HepG2 (cell line): Measurements from ENCODE around the gene ADCY7. TPM values are rescaled to one million over a fixed set of nuclear protein-coding genes. Genes with fewer than 3 reads are reported as not detected.

Experiments used
- ATF2 ChIP-seq: sonication (generic); formaldehyde crosslinking; IDR thresholded peaks from 2 replicates; pipeline ENCODE4 v1.4.0; 2020; ENCODE audit warnings: missing genetic modification reagents
- CCDC6 ChIP-seq: sonication (generic); formaldehyde crosslinking; IDR thresholded peaks from 2 replicates; pipeline ENCODE4 v1.8.1; 2022; ENCODE audit warnings: mild to moderate bottlenecking, missing genetic modification reagents, moderate library complexity
- DMTF1 ChIP-seq: sonication (generic); formaldehyde crosslinking; IDR thresholded peaks from 2 replicates; pipeline ENCODE4 v1.4.0; 2020; ENCODE audit warnings: mild to moderate bottlenecking, missing genetic modification reagents
- DNMT3B ChIP-seq: conservative IDR thresholded peaks from 2 replicates; pipeline ENCODE4 v1.6.1; 2016; ENCODE audit warnings: missing biosample characterization, control low read depth
- EED ChIP-seq: sonication (generic); formaldehyde crosslinking; IDR thresholded peaks from 2 replicates; pipeline ENCODE4 v1.5.0; 2020; ENCODE audit warnings: mild to moderate bottlenecking, missing genetic modification reagents
- FOXK1 ChIP-seq: sonication (generic); formaldehyde crosslinking; IDR thresholded peaks from 2 replicates; pipeline ENCODE4 v1.4.0; 2020; ENCODE audit warnings: low read depth, missing genetic modification reagents, borderline replicate concordance
- HOXD1 ChIP-seq: sonication (generic); formaldehyde crosslinking; IDR thresholded peaks from 2 replicates; pipeline ENCODE4 v1.5.0; 2020; ENCODE audit warnings: missing genetic modification reagents
- KDM2A ChIP-seq: sonication (generic); formaldehyde crosslinking; IDR thresholded peaks from 2 replicates; pipeline ENCODE4 v1.4.0; 2020; ENCODE audit warnings: low read depth, missing genetic modification reagents, borderline replicate concordance
- MAFG ChIP-seq: sonication (generic); formaldehyde crosslinking; IDR thresholded peaks from 2 replicates; pipeline ENCODE4 v1.5.1; 2020; ENCODE audit warnings: mild to moderate bottlenecking, missing genetic modification reagents
- MBNL3 ChIP-seq: fragments of 250-450 bp; sonication (Bioruptor Pico); conservative IDR thresholded peaks from 2 replicates; pipeline ENCODE4 v1.8.0; 2022; ENCODE audit warnings: mild to moderate bottlenecking, inconsistent platforms
- MIXL1 ChIP-seq: IDR thresholded peaks from 2 replicates; pipeline ENCODE4 v1.6.1; 2016
- NCOA5 ChIP-seq: sonication (generic); formaldehyde crosslinking; IDR thresholded peaks from 2 replicates; pipeline ENCODE4 v1.4.0; 2020; ENCODE audit warnings: missing genetic modification reagents
- POGZ ChIP-seq: sonication (generic); formaldehyde crosslinking; IDR thresholded peaks from 2 replicates; pipeline ENCODE4 v1.4.0; 2020; ENCODE audit warnings: mild to moderate bottlenecking, missing genetic modification reagents
- POLR2AphosphoS5 ChIP-seq: IDR thresholded peaks from 2 replicates; pipeline ENCODE4 v1.6.1; 2012; ENCODE audit warnings: low read depth, low read length
- REPIN1 ChIP-seq: sonication (generic); formaldehyde crosslinking; IDR thresholded peaks from 2 replicates; pipeline ENCODE4 v1.8.0; 2022; ENCODE audit warnings: missing genetic modification reagents, low read depth, mild to moderate bottlenecking, borderline replicate concordance
- SNRNP70 ChIP-seq: fragments of 200-400 bp; formaldehyde crosslinking; IDR thresholded peaks from 2 replicates; pipeline ENCODE4 v1.6.1; 2017; ENCODE audit warnings: mild to moderate bottlenecking, low read depth, low read length, moderate library complexity
- SP2 ChIP-seq: sonication (generic); formaldehyde crosslinking; IDR thresholded peaks from 2 replicates; pipeline ENCODE4 v1.5.1; 2020; ENCODE audit warnings: mild to moderate bottlenecking, missing genetic modification reagents
- TBX2 ChIP-seq: sonication (generic); formaldehyde crosslinking; IDR thresholded peaks from 2 replicates; pipeline ENCODE4 v1.5.0; 2020; ENCODE audit warnings: missing genetic modification reagents, mild to moderate bottlenecking, borderline replicate concordance
- XBP1 ChIP-seq: sonication (generic); formaldehyde crosslinking; IDR thresholded peaks from 2 replicates; pipeline ENCODE4 v1.5.0; 2020; ENCODE audit warnings: missing genetic modification reagents
- ZNF207 ChIP-seq: fragments of 450-650 bp; IDR thresholded peaks from 2 replicates; pipeline ENCODE4 v1.6.1; 2016; ENCODE audit warnings: antibody characterized with exemption, borderline replicate concordance
- ZNF276 ChIP-seq: sonication (generic); formaldehyde crosslinking; IDR thresholded peaks from 2 replicates; pipeline ENCODE4 v1.4.0; 2020; ENCODE audit warnings: mild to moderate bottlenecking, low read depth, missing genetic modification reagents
- ZNF724P ChIP-seq: sonication (generic); formaldehyde crosslinking; IDR thresholded peaks from 2 replicates; pipeline ENCODE4 v1.8.0; 2022; ENCODE audit warnings: missing genetic modification reagents, borderline replicate concordance
- polyA plus RNA-seq, 8 experiments: library from polyadenylated mRNA; depleted of rRNA in 3 of 8; stranded (reverse) in 7 of 8; unstranded in 1 of 8; fragments of >200 nt; fragmentation: Illumina TruSeq in 4 of 8; extraction: Trizol in 4 of 8; gene quantifications; 2 replicates each; pipeline versions ENCODE4 v1.2.1 to v1.2.3, GENCODE V29; 2011 to 2016; ENCODE audit warnings: low read depth in 4 of 8, missing spikeins in 1 of 8, mixed read lengths in 1 of 8; ENCODE audit not compliant: insufficient read depth in 1 of 8
- total RNA-seq, 5 experiments: library from RNA; depleted of rRNA; stranded (reverse); fragments of >200 nt; fragmentation: Illumina TruSeq; extraction: Trizol; gene quantifications; 2 replicates each; pipeline ENCODE4 v1.2.3, GENCODE V29; 2016; ENCODE audit warnings: low read depth in 1 of 5
- TF ChIP-seq, protein P1 (sequence below): sonication (generic); formaldehyde crosslinking; IDR thresholded peaks from 2 replicates; pipeline ENCODE4 v1.9.0; 2021; ENCODE audit warnings: missing genetic modification reagents, borderline replicate concordance

ADCY7 gene
- total and polyA plus RNA-seq, 2 of the 13 experiments (the other 11 are each of a cell fraction or from before 2014, with no cell fraction given): 2.2 to 4.3 TPM

- no peak for TF ChIP-seq SNRNP70
- TF ChIP-seq POGZ (CRISPR knock-in tag): no peak
- no peak for TF ChIP-seq POLR2AphosphoS5
- TF ChIP-seq ZNF724P (CRISPR knock-in tag): peak; percentile 63; the same call in 1 of the 2 replicates
- 0 out of 2 replicates have a peak, but pooled peaks have one; percentile 38 for TF ChIP-seq CCDC6
- TF ChIP-seq ATF2 (CRISPR knock-in tag): no peak
- TF ChIP-seq ZNF207: no peak
- TF ChIP-seq XBP1 (CRISPR knock-in tag): no peak
- TF ChIP-seq NCOA5: no peak
- peak; percentile 41; the same call in 1 of the 2 replicates for TF ChIP-seq TBX2 (CRISPR knock-in tag)
- TF ChIP-seq EED (CRISPR knock-in tag): peak; percentile 74; the same call in 1 of the 2 replicates
- 0 out of 2 replicates have a peak, but pooled peaks have one; percentile 41 for TF ChIP-seq REPIN1 (CRISPR knock-in tag)
- no peak for TF ChIP-seq MBNL3 (CRISPR knock-in tag)
- TF ChIP-seq DMTF1 (CRISPR knock-in tag): peak; percentile 76; the same call in 1 of the 2 replicates
- TF ChIP-seq, protein P1, sequence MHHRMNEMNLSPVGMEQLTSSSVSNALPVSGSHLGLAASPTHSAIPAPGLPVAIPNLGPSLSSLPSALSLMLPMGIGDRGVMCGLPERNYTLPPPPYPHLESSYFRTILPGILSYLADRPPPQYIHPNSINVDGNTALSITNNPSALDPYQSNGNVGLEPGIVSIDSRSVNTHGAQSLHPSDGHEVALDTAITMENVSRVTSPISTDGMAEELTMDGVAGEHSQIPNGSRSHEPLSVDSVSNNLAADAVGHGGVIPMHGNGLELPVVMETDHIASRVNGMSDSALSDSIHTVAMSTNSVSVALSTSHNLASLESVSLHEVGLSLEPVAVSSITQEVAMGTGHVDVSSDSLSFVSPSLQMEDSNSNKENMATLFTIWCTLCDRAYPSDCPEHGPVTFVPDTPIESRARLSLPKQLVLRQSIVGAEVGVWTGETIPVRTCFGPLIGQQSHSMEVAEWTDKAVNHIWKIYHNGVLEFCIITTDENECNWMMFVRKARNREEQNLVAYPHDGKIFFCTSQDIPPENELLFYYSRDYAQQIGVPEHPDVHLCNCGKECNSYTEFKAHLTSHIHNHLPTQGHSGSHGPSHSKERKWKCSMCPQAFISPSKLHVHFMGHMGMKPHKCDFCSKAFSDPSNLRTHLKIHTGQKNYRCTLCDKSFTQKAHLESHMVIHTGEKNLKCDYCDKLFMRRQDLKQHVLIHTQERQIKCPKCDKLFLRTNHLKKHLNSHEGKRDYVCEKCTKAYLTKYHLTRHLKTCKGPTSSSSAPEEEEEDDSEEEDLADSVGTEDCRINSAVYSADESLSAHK (CRISPR knock-in tag): no peak
- 0 out of 2 replicates have a peak, but pooled peaks have one; percentile 30 for TF ChIP-seq MAFG
- TF ChIP-seq KDM2A (CRISPR knock-in tag): 0 out of 2 replicates have a peak, but pooled peaks have one; percentile 14
- no peak for TF ChIP-seq FOXK1 (CRISPR knock-in tag)
- TF ChIP-seq MIXL1: no peak
- no peak for TF ChIP-seq HOXD1 (CRISPR knock-in tag)
- TF ChIP-seq ZNF276: peak; percentile 83
- no peak for TF ChIP-seq SP2 (CRISPR knock-in tag)
- no peak for TF ChIP-seq DNMT3B (CRISPR knock-in tag)
Measured at GRCh38 chr16:50297301-50298074, 31.1 kb downstream of the ADCY7 start (continued).
